Measurements from ENCODE around the gene WDR74. TPM values are rescaled to one million over a fixed set of nuclear protein-coding genes. Genes with fewer than 3 reads are reported as not detected.

The WDR74 gene
- total RNA-seq, 1 experiment from 2014 or later, result 222 TPM

DNA sequence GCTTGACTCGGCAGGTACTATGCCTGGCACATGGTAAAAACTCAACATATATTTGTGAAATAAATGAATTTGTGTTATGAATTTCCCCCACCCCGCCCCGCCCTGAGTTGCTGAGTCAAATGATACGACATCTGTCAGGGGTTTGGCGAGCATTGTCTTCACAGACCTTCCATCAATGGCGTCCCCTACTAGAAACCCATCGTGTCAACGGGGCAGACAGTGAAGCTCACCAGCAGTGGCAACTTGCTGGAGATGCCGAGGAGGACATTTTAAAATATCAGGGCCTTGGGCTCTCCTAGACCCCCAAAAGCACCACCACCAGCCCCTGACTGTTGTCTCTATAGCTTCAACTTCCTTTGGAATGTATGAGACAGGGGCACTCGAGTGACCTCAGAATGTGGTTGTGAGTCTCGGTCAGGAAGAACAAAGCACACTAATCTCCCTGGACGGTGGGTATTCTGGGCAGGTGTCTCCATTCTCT lies 33.4 kb downstream of the WDR74 start:
- Histone ChIP-seq H3K4me3 (ENCODE audit: low read length) (peak overlapping the region; percentile 93), H4K20me1 (ENCODE audit: low read length) (peaks cover 17% of the 10 kb centered on the region), H3K4me1 (ENCODE audit: insufficient read depth, low read length) (peaks cover 17% of the 10 kb centered on the region), H3K9me3 (ENCODE audit: low read length) (no peaks in the 10 kb centered on the region), H3K27ac (ENCODE audit: low read length) (no peak overlapping the region), H3K4me2 (ENCODE audit: low read length) (peak overlapping the region; percentile 82), H3K9me2 (replicated peaks; ENCODE audit: low read length) (no peaks in the 10 kb centered on the region), H3F3A (ENCODE audit: low read length, unreplicated experiment) (no peaks in the 10 kb centered on the region), H3K36me3 (ENCODE audit: low read depth, low read length) (peaks cover 27% of the 10 kb centered on the region), H3K79me2 (ENCODE audit: low read length) (peaks cover 29% of the 10 kb centered on the region), H2AFZ (ENCODE audit: low read length) (peak overlapping the region; percentile 75), H3K27me3 (ENCODE audit: low read length) (no peaks in the 10 kb centered on the region), H3K9ac (ENCODE audit: low read length) (peak overlapping the region; percentile 81)
- intact Hi-C loops (cut with micrococcal nuclease), result loop anchor here (1.0 kb wide), 1 partner anchor 56 kb away; no protein-coding TSS in a partner anchor
- no peak for DNase-seq
- BruUV-seq (replicated peaks), result no TSS peak
- POLR2A ChIA-PET (ENCODE audit: unreplicated experiment), result interaction anchor here (0.6 to 1.6 kb wide), 2 partner anchors 35 to 53 kb away, joined by 3 to 8 read pairs; no protein-coding TSS in a partner anchor
- CTCF ChIA-PET, result interaction anchor here (1.3 kb wide), 1 partner anchor 18 kb away, joined by 4 read pairs; no protein-coding TSS in a partner anchor
- peak; percentile 7 for ATAC-seq
- TF ChIP-seq EZH2phosphoT487 (IDR thresholded peaks at IDR 0.05; ENCODE audit: borderline replicate concordance, low read length) (no peak), EZH2 (IDR thresholded peaks at IDR 0.05; ENCODE audit: low read length, unreplicated experiment) (no peak)
- TF ChIP-seq, protein P1, sequence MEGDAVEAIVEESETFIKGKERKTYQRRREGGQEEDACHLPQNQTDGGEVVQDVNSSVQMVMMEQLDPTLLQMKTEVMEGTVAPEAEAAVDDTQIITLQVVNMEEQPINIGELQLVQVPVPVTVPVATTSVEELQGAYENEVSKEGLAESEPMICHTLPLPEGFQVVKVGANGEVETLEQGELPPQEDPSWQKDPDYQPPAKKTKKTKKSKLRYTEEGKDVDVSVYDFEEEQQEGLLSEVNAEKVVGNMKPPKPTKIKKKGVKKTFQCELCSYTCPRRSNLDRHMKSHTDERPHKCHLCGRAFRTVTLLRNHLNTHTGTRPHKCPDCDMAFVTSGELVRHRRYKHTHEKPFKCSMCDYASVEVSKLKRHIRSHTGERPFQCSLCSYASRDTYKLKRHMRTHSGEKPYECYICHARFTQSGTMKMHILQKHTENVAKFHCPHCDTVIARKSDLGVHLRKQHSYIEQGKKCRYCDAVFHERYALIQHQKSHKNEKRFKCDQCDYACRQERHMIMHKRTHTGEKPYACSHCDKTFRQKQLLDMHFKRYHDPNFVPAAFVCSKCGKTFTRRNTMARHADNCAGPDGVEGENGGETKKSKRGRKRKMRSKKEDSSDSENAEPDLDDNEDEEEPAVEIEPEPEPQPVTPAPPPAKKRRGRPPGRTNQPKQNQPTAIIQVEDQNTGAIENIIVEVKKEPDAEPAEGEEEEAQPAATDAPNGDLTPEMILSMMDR (conservative IDR thresholded peaks at IDR 0.05; ENCODE audit: low read depth, low read length), result no peak

GRCh38 chr11:62805076-62805892 lies 34.1 kb downstream of the WDR74 start, which contains the start of gene NXF1:
TSS of gene NXF1 (minus strand) at chr11:62805440. CDS start at chr11:62805356, 84 bp downstream.
- ChIA-PET CTCF (interaction anchor here (1.3 kb wide), 1 partner anchor 18 kb away, joined by 4 read pairs; no protein-coding TSS in a partner anchor), POLR2A (ENCODE audit: unreplicated experiment) (interaction anchor here (0.5 to 1.6 kb wide), 3 partner anchors 11 to 52 kb away, joined by 3 to 8 read pairs (median 5); no protein-coding TSS in a partner anchor)
- no TSS peak for BruUV-seq (replicated peaks)
- H3K4me3 ChIP-seq (ENCODE audit: low read length), result peak within 1 kb of the TSS; percentile 93
- H2AFZ ChIP-seq (ENCODE audit: low read length), result peak within 1 kb of the TSS; percentile 75
- H3K79me2 ChIP-seq (ENCODE audit: low read length), result peaks cover 29% of the 10 kb centered on the region
- TF ChIP-seq EZH2 (IDR thresholded peaks at IDR 0.05; ENCODE audit: low read length, unreplicated experiment), result no peak
- TF ChIP-seq, protein P1 (conservative IDR thresholded peaks at IDR 0.05; ENCODE audit: low read depth, low read length), result 0 out of 2 replicates have a peak, but pooled peaks have one; percentile 16
- H3K4me1 ChIP-seq (ENCODE audit: insufficient read depth, low read length), result peaks cover 17% of the 10 kb centered on the region
- H3K9me2 ChIP-seq (replicated peaks; ENCODE audit: low read length), result no peaks in the 10 kb centered on the region
- ATAC-seq (peak; percentile 86), DNase-seq (peak; percentile 99)
- peaks cover 17% of the 10 kb centered on the region for H4K20me1 ChIP-seq (ENCODE audit: low read length)
- H3F3A ChIP-seq (ENCODE audit: low read length, unreplicated experiment), result no peaks in the 10 kb centered on the region
- H3K9me3 ChIP-seq (ENCODE audit: low read length), result no peaks in the 10 kb centered on the region
- intact Hi-C loops (cut with micrococcal nuclease), result loop anchor here (1.0 kb wide), 1 partner anchor 57 kb away; no protein-coding TSS in a partner anchor
- no peaks in the 10 kb centered on the region for H3K27me3 ChIP-seq (ENCODE audit: low read length)
- H3K9ac ChIP-seq (ENCODE audit: low read length), result peak within 1 kb of the TSS; percentile 81
- H3K4me2 ChIP-seq (ENCODE audit: low read length), result peak within 1 kb of the TSS; percentile 82
- H3K36me3 ChIP-seq (ENCODE audit: low read depth, low read length), result peaks cover 31% of the 10 kb centered on the region
- no peak within 1 kb of the TSS for H3K27ac ChIP-seq (ENCODE audit: low read length)

Measured in PC-3 (cell line).